Lung (tissue), 12 donors: ENCODE data around the gene PTPRT. TPM values are rescaled to one million over a fixed set of nuclear protein-coding genes. Genes with fewer than 3 reads are reported as not detected.
A peak's percentile ranks its signal among the peaks of the same experiment; 100 is the strongest.

Experiments used
- ATAC-seq: fragments of 200-7000 bp; cut with Tn5 transposase; one replicate; pipeline ENCODE4 v1.9.1; 2020; ENCODE audit warnings: moderate number of reproducible peaks; ENCODE audit not compliant: insufficient read depth, low FRiP score
- DNase-seq, 3 donors: peaks; one replicate each; pipeline ENCODE4 v3.0.0-alpha.2; 2013 to 2017
- H3K27ac ChIP-seq, 2 donors: one replicate each; pipeline ENCODE4 v1.5.1; 2013; ENCODE audit warnings: mild to moderate bottlenecking in 2 of 2, moderate library complexity in 2 of 2, control low read depth in 1 of 2, inconsistent platforms in 1 of 2, low read depth in 1 of 2, low read length in 1 of 2
- H3K27me3 ChIP-seq, 3 donors: one replicate each; pipeline ENCODE4 v1.5.1; 2013; ENCODE audit warnings: low read length in 2 of 3; ENCODE audit not compliant: control insufficient read depth in 3 of 3, insufficient read depth in 3 of 3
- H3K36me3 ChIP-seq, 4 donors: one replicate each; pipeline ENCODE4 v1.5.1; 2013; ENCODE audit warnings: low read length in 4 of 4, mild to moderate bottlenecking in 1 of 4, moderate library complexity in 1 of 4; ENCODE audit not compliant: control insufficient read depth in 4 of 4, insufficient read depth in 4 of 4
- H3K4me1 ChIP-seq, 5 donors: one replicate each; pipeline ENCODE4 v1.5.1; 2013; ENCODE audit warnings: low read length in 5 of 5, mild to moderate bottlenecking in 2 of 5, moderate library complexity in 1 of 5; ENCODE audit not compliant: control insufficient read depth in 5 of 5, insufficient read depth in 5 of 5
- H3K4me3 ChIP-seq: one replicate; pipeline ENCODE4 v1.5.1; 2013; ENCODE audit warnings: mild to moderate bottlenecking, control low read depth, moderate library complexity
- H3K9ac ChIP-seq, 2 donors: one replicate each; pipeline ENCODE4 v1.5.1; 2013; ENCODE audit warnings: low read length in 2 of 2, control low read depth in 1 of 2; ENCODE audit not compliant: insufficient read depth in 1 of 2
- H3K9me3 ChIP-seq, 4 donors: one replicate each; pipeline ENCODE4 v1.5.1; 2013; ENCODE audit warnings: low read length in 3 of 4, mild to moderate bottlenecking in 1 of 4, moderate library complexity in 1 of 4; ENCODE audit not compliant: control insufficient read depth in 4 of 4, insufficient read depth in 3 of 4
- CTCF ChIP-seq: IDR thresholded peaks from 2 replicates; pipeline ENCODE4 v1.5.1; 2012; ENCODE audit warnings: mild to moderate bottlenecking; ENCODE audit errors: control extremely low read depth, extremely low read depth
- WGBS, 2 donors: extraction: QIAGEN DNeasy Blood & Tissue Kit; methylation state at CpG; one replicate each; pipeline ENCODE4 v1.1.7; 2013; 5-methylcytosine and 5-hydroxymethylcytosine counted together
- polyA plus RNA-seq, 2 donors: library from polyadenylated mRNA; stranded (reverse); fragments of 200-250 nt; gene quantifications; one replicate each; pipeline ENCODE4 v1.2.1, GENCODE V29; 2013
- total RNA-seq, 2 donors: library from RNA; depleted of rRNA in 1 of 2; stranded (reverse); fragments of >200 nt in 1 of 2; gene quantifications; one replicate each; pipeline ENCODE4 v1.2.1, GENCODE V29; 2014 to 2021
- donor health status: control.
- donor health status: control.
- donor health status: Bipolar disorder and iron deficiency.
- donor health status: healthy.
- donor health status: DM: yes; HTN: yes; CAD: no.

Gene PTPRT
- total and polyA plus RNA-seq, 4 donors: 0.37 to 13.8 (median 6.1) TPM

GRCh38 chr20:42686057-42686456, 503.6 kb downstream of the PTPRT start:
- H3K4me3 ChIP-seq: no peak overlapping the region
- DNase-seq: no peak

GRCh38 chr20:42678895-42679294, 510.8 kb downstream of the PTPRT start:
- no peak for ATAC-seq
- Histone ChIP-seq H3K4me3 (no peak overlapping the region), H3K4me1 (no peaks in the 10 kb centered on the region), H3K27me3 (no peaks in the 10 kb centered on the region), H3K27ac (no peak overlapping the region), H3K9me3 (no peaks in the 10 kb centered on the region), H3K36me3 (no peaks in the 10 kb centered on the region), H3K9ac (no peak overlapping the region)
- no peak for TF ChIP-seq CTCF
- DNase-seq: peak in 1 of 3 donors; percentile 21
- 36 to 42% methylated on average over 3 of the region's 3 CpGs for WGBS, 2 donors

More at GRCh38 chr20:42686057-42686456, 503.6 kb downstream of the PTPRT start:
- Histone ChIP-seq H3K9me3 (no peaks in the 10 kb centered on the region), H3K27me3 (no peaks in the 10 kb centered on the region), H3K36me3 (no peaks in the 10 kb centered on the region), H3K9ac (no peak overlapping the region), H3K4me1 (no peaks in the 10 kb centered on the region), H3K27ac (no peak overlapping the region)
- no peak for ATAC-seq
- TF ChIP-seq CTCF: no peak
- WGBS, 2 donors: 81 to 90% methylated on average over 2 of the region's 2 CpGs

- no peak for TF ChIP-seq CTCF
- no peak overlapping the region for H3K4me3 ChIP-seq
- H3K9me3 ChIP-seq: no peaks in the 10 kb centered on the region
- ATAC-seq (no peak), DNase-seq (no peak)
- H3K4me1 ChIP-seq: no peaks in the 10 kb centered on the region
- no peaks in the 10 kb centered on the region for H3K36me3 ChIP-seq
- no peaks in the 10 kb centered on the region for H3K27me3 ChIP-seq
- 64 to 70% methylated on average over 2 of the region's 2 CpGs for WGBS, 2 donors
- no peak overlapping the region for H3K27ac ChIP-seq
- no peak overlapping the region for H3K9ac ChIP-seq
Observed at GRCh38 chr20:42656130-42656529, 533.6 kb downstream of the PTPRT start.

GRCh38 chr20:42652266-42652665, 537.4 kb downstream of the PTPRT start:
- Histone ChIP-seq H3K4me1 (no peaks in the 10 kb centered on the region), H3K27ac (no peak overlapping the region), H3K36me3 (no peaks in the 10 kb centered on the region), H3K9me3 (peaks cover 0 to 1% (median 0%) of the 10 kb centered on the region in 4 donors), H3K9ac (no peak overlapping the region), H3K27me3 (no peaks in the 10 kb centered on the region), H3K4me3 (no peak overlapping the region)
- TF ChIP-seq CTCF: no peak
- ATAC-seq: no peak
- DNase-seq: no peak
- 48 to 53% methylated on average over 2 of the region's 2 CpGs for WGBS, 2 donors
